Suprapubic skin (tissue), 4 donors: Measurements from ENCODE around the gene LCE6A.

Experiments used
- EP300 ChIP-seq: sonication (generic); formaldehyde crosslinking; IDR thresholded peaks from one replicate; pipeline ENCODE4 v1.6.1; 2017; ENCODE audit warnings: antibody characterized with exemption
- POLR2A ChIP-seq, 2 donors: fragments of 450-650 bp; IDR thresholded peaks; one replicate each; pipeline ENCODE4 v1.6.1; 2017; ENCODE audit warnings: antibody characterized with exemption in 2 of 2, mild to moderate bottlenecking in 2 of 2, moderate library complexity in 2 of 2
- POLR2AphosphoS5 ChIP-seq, 3 donors: sonication (generic); formaldehyde crosslinking; IDR thresholded peaks; one replicate each; pipeline ENCODE4 v1.6.1; 2017; ENCODE audit warnings: antibody characterized with exemption in 3 of 3
- TF ChIP-seq, protein P1 (sequence below), 2 donors: fragments of 200-600 bp in 1 of 2; fragments of 450-650 bp in 1 of 2; sonication (generic) in 1 of 2; IDR thresholded peaks; one replicate each; pipeline ENCODE4 v1.5.1; 2016 to 2019; ENCODE audit warnings: antibody characterized with exemption in 2 of 2, mild to moderate bottlenecking in 1 of 2, moderate library complexity in 1 of 2

DNA sequence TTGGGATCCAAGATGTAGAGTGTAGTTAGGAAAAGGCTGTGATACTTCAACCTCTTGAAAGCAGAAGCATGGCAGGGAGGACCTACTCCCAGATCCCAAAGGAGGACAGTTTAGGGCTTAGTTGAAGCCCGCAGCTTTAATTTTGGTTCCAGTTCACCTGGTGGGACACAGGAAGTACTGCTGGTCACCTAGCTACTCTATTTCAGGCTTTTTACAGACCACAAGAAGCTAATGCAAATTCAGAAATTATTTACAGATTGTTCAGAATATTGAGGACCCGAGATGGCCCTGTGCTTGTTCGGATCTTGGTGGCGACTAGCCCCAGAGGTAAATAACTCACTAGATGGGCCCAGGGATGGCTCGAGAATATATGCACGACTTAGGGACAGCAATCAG lies 29.1 kb downstream of the LCE6A start:
- TF ChIP-seq POLR2A (IDR thresholded peaks at IDR 0.05) (no peak), POLR2AphosphoS5 (IDR thresholded peaks at IDR 0.05) (no peak), EP300 (no peak)
- TF ChIP-seq, protein P1, sequence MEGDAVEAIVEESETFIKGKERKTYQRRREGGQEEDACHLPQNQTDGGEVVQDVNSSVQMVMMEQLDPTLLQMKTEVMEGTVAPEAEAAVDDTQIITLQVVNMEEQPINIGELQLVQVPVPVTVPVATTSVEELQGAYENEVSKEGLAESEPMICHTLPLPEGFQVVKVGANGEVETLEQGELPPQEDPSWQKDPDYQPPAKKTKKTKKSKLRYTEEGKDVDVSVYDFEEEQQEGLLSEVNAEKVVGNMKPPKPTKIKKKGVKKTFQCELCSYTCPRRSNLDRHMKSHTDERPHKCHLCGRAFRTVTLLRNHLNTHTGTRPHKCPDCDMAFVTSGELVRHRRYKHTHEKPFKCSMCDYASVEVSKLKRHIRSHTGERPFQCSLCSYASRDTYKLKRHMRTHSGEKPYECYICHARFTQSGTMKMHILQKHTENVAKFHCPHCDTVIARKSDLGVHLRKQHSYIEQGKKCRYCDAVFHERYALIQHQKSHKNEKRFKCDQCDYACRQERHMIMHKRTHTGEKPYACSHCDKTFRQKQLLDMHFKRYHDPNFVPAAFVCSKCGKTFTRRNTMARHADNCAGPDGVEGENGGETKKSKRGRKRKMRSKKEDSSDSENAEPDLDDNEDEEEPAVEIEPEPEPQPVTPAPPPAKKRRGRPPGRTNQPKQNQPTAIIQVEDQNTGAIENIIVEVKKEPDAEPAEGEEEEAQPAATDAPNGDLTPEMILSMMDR (IDR thresholded peaks at IDR 0.05) = peak in 1 of 2 donors; percentile 0
